HG03097 (cell line): ENCODE data around the gene HOXA7.

Experiments
- ATAC-seq: cut with Tn5 transposase; IDR thresholded peaks from one replicate; pipeline ENCODE4 v1.9.1; 2021; ENCODE audit not compliant: unreplicated experiment, low FRiP score

Gene HOXA7

GRCh38 chr7:27149842-27150567 is 6.5 kb downstream of the HOXA7 start:
- no peak for ATAC-seq

DNA sequence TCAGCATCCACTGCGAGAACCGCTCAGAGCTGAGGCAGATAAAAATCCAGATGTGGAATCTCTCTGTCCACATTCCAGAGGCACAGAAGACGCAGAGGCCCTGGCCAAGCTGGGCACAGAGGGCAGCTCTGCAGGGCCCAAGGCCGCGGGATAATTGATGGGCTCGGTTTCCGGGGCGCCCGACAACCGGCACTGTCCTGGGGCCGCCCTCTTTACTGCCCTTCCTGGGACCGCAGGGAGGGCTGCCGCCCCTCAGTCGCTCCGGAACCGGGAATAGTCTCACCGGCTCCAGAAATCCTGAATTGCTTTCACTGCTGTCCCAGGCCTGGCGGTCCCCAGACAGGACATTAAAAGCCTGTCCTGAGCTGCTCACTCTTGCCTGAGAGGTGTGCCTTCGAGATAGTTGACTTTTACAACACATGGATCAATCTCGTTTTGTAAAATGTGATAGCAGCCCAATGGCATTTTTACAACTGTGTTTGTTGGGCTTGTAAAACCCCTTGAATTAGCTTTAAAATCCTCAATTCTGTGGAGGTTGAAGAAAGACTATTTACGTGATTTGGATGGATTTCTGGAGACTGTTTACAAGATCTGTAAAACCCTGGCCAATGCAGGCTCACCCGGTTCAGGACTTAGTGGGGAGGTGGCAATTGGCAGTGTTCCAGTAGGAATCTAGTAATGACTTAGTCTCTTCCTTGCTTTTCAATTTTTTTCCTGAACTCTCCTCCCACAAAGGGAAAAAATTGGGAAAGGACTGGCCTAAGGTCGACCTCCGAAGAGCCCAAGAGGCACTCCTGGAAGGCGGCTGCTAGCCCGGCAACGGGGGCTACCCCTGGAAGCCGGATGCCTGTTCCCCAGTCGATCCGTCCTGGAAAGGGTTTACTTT is 7.5 kb downstream of the HOXA7 start:
- ATAC-seq, result no peak

GRCh38 chr7:27148031-27148755 is 8.3 kb downstream of the HOXA7 start:
- no peak for ATAC-seq

DNA sequence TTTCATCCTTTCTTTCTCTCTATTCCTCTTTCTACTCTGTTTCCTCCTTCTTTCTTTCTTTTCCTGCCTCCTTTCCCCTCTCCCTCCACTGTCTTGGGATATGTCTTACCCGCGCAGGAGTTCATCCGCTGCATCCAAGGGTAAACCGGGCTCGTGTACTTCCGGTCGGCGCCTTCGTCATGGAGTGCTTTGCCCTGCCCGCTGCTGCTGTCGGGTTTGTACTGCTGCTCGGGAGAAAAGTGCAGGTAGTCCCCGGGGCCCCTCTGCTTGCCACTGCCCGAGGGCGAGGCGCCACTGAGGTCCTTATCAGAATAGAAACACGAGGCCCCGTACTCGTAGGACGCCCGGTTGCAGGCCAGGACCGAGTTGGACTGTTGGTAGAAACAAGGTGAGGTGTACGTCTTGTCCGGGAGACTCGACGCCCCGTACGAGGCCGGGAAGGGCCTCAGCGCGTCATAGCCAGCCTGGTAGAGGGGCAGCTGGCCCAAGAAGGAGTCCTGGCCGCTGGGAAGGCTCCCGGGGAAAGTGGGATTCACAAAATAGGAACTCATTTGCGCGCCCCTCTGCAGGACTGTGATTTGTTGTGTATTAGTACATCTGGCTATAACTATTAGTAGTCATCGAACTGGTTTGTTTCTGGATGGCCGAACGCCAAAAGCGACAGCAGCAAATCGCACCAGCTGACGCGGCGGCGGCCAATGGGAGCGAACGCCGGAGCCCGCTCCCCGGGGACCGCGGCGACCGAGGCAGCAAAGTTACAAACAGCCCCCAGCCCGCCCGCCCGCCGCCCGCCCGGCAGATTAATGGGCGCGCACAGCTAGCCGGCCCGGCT is 9.1 kb downstream of the HOXA7 start, which contains the start of gene HOXA6:
Gene HOXA6 (minus strand): TSS at position 576 of the 832 bp plus-strand sequence. CDS start 25 bp downstream, at position 551.
- ATAC-seq, result no peak

DNA sequence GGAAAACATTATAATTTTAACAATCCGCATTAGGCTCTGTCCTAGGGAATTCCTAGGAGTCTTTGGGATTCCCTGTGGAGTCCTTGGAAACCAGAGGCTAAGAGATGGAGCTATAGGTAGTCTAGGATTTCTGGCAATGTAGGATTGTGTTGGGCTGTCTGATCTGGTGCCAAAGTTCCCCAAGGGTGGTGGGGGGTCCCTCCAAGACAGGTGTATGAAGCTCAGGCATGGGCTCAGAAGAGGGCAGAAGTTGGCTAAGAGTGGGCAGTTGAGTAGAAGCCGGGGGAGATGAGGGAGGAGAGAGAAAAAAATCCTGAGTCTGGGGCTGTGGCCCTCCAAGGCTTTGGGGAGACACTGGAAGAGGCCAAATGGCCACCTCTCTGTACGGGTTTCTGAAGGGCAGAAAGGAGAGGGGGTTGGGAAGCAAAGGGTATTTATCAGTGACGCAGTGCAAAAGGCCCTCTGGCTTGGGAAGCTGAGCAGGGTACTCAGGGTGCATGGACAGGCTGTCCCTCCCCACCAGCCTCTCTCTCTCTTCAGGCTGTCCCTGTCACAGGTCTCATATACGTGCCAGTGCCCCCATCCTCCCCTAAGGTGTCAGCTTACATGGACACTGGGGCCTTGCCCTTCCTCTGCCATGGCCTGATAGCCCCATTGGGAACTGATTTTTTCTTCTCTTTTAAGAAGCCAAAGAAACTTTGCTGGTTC is 9.8 kb downstream of the HOXA7 start:
- ATAC-seq, result no peak

DNA sequence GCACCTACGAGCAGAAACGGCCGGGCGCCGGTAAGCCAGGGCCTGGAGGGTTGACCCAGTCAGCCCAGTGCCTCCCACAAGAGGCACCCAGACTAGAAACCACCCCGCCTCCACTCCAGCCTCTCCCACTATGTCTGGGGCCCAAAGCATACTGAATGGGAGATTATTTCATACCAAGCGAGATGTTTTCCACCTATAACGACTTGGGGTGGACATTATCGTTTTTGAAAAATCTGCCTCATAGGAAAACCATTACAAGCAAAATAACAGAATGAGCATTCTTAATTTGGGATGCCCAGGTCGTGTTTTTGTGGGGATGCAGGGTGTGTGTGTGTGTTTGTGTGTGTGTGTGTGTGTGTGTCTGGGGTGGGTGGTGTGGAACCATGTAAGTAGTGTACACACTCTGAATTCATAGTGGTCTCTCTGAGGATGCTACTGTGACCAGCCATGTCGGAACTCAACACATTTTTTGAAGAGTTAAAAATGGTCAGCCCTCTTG is 10.5 kb downstream of the HOXA7 start:
- ATAC-seq, result no peak

GRCh38 chr7:27145165-27145913 is 11.1 kb downstream of the HOXA7 start:
- no peak for ATAC-seq

- no peak for ATAC-seq
Measured at GRCh38 chr7:27144781-27145164, 11.7 kb downstream of the HOXA7 start.

DNA sequence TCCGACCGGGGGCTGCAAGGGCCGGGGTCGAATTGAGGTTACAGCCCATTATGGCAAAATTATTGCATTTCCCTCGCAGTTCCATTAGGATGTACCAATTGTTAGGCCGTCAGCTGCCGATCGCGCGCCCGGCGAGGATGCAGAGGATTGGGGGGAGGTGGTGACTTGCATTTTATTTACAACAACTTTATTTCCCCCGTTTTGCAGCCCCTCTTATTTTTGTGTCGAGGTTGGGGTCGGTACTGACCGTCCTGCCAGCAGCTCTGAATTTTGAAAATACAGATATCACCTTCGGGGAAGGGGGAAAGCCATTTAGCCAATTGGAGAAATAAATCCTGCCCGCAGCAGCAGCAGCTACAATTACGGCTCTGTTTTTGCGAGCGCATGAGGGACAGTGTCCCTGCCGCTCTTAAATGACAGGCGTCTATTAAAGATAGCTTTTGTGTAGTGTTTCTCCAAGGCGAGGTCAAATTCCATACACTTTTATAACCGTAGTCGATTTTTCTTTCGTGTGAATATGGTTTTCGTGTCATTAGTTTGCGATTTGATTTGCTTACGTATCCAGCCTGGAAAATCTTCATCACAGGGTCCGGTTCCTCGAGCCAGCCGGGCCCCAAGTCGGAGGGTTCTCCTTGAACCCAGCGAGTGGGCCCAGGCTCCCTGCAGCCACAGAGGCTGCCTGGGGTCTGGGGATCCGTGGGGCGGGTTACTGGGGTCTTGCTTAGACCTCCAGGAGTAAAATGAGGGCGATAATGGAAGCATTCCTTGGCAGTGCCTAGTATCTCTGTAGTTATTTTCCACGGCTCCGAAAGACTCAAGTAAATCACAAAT is 12.3 kb downstream of the HOXA7 start:
- no peak for ATAC-seq

DNA sequence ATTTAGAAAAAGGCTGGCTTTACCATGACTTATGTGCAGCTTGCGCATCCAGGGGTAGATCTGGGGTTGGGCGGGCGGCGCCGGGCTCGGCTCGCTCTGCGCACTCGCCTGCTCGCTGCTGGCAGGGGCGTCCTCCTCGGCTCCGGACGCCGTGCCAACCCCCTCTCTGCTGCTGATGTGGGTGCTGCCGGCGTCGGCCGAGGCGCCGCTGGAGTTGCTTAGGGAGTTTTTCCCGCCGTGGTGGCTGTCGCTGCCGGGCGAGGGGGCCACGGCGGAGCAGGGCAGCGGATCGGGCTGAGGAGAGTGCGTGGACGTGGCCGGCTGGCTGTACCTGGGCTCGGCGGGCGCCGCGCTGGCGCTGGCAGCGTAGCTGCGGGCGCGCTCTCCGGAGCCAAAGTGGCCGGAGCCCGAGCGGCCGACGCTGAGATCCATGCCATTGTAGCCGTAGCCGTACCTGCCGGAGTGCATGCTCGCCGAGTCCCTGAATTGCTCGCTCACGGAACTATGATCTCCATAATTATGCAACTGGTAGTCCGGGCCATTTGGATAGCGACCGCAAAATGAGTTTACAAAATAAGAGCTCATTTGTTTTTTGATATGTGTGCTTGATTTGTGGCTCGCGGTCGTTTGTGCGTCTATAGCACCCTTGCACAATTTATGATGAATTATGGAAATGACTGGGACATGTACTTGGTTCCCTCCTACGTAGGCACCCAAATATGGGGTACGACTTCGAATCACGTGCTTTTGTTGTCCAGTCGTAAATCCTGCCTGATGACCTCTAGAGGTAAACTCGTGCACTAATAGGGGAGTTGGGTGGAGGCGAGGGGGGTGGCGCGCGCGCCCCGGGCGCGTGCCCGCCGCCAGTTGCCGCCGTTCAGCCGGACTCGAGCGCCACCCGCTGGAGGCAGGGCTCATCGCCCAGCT is 13.2 kb downstream of the HOXA7 start, which contains the start of gene HOXA5:
Gene HOXA5 (minus strand): TSS at position 659 of the 927 bp plus-strand sequence. CDS start 74 bp downstream, at position 585.
- no peak for ATAC-seq

DNA sequence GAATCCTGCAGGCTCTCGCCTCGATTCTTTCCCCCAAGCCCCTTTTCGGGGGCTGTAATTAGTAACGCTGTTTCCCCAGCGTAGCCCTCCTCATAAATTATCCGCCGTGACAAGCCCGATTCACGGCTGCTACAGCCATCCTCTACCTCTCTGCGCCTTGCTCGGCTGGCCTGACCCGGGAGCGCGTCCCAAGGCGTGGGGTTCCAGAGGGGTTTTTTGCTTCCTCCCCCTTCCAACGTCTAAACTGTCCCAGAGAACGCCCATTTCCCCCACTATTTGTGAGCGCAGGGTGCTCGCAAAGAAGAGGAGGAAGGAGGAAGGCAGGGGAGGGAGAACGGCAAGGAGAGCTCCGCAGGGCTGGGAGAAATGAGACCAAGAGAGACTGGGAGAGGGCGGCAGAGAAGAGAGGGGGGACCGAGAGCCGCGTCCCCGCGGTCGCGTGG is 13.9 kb downstream of the HOXA7 start:
- ATAC-seq, result no peak

DNA sequence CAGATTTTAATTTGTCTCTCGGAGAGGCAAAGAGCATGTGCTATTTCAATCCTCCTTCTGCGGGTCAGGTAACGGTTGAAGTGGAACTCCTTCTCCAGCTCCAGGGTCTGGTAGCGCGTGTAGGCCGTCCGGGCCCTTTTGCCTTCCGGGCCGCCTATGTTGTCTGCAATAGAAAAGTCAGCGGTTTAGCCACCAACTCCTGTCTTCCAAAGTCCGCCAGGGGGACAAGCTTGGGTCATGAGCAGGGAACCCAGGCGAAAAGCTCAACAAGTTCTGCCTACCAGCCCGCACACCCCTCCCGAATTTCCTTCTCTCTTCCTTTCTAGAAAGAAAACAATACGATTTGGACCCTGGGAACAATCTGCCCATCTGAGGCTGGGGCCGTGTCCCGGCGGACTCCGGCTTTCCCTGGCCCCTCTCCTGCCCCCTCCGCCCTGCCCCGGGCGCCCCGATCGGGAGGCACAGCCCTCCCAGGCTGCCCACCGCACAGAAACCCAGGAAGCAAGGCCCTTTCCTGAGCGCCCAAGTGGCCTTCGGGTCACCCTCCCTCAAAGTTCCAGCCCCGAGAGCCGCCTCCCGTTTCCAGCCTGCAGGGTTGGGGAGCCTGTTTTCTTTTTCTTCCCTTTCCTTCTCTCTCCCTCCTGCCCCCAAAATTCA is 14.4 kb downstream of the HOXA7 start:
- no peak for ATAC-seq

DNA sequence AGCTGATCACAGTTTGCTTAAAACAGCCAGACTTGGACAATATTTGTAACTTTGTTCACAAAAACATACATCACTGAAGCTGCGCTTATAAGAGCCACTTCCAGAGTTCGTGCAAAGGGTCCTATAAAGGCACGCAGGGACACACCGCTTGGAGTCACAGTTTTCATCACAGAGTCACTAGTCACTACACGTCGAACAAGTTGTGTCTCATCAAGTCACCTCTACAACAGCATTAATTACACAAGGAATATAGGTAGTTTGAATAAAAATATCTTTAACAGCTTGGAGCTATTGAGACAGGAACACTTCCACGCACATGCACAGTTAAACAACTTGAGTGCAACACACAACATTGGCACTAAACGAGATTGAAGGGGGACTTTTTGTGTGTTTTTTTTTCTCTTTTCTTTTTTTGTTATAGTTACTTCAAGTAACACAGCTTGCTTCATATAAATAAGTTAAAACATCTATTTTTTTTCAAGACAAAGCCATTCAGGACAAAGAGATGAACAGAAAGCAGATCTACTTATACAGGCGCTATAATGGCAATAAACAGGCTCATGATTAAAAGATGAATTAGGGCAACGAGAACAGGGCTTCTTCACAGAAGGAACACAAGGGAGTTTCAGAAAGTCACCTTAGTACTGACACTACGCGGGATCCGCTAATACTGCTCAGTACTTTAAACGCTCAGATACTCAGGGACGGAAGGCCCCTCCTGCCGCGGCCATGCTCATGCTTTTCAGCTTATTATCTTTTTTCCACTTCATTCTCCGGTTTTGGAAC is 15.1 kb downstream of the HOXA7 start:
- ATAC-seq, result no peak

DNA sequence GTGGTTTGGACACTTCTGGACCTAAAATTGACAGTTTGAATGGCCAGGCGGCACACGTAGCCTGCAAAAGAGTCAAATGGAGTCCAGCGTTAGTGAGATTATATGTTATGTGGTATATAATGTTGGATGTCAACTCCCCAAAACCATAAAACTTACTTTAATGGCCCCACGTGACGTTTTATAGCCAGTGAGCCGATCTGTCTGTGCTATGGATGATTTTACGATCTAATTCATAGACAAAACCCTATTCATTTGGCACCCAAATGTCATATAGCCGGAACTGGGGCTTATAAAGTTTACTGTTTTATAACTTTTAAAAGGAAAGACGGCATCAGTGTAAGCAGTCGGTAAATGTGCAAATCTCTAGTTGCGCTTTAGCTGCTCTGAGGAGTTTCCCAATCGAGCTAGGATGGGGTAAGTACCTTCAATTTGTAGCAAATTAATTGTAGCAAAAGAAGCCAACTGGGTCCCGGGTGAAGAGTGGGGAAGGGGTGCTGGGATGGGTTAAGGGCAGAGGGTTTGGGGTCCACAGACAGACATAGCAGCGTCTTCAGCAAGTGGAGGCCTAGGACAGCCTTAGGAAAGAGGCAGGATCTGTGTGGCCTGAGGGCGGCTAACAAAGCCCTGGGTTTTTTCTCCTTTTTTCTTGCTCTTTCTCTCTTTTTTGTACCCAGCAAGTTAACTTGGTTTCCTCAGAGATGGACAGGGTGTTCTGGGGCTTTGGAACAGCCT is 16.2 kb downstream of the HOXA7 start:
- ATAC-seq, result no peak
